Left colon (tissue), 2 donors: ENCODE data around the gene LIPM. TPM values are rescaled to one million over a fixed set of nuclear protein-coding genes. Genes with fewer than 3 reads are reported as not detected.
A peak's percentile ranks its signal among the peaks of the same experiment; 100 is the strongest.
"Not testable (repeated sequence)": the region's sequence is repeated elsewhere in the genome, so short reads cannot be mapped to it uniquely, and the experiment has no call there.

Source experiments
- ATAC-seq: fragments of 200-7000 bp; cut with Tn5 transposase; one replicate; pipeline ENCODE4 v1.9.1; 2020; ENCODE audit warnings: mild to moderate bottlenecking, moderate library complexity
- DNase-seq, 2 donors: peaks; one replicate each; pipeline ENCODE4 v3.0.0-alpha.2; 2020
- intact Hi-C, 2 donors: fragments of 100-400 bp; cut with DNase I in 1 of 2; cut with micrococcal nuclease in 1 of 2; formaldehyde crosslinking; loops; one replicate each; pipeline versions ENCODE4 v1.11.2 to v1.14.0; 2022; cut with DNase I, micrococcal nuclease
- total RNA-seq, 2 donors: library from RNA; stranded (reverse); fragmentation: NEBNext Ultra II Directional; extraction: Animal tissue kit (Norgen Biotek cat#: 25700); gene quantifications; one replicate each; pipeline ENCODE4 v1.2.1, GENCODE V29; 2021
- donor health status: DM: no; HTN: no; CAD: no.
- donor health status: DM: yes; HTN: yes; CAD: no.

Gene LIPM
- total RNA-seq, 2 donors from 2014 or later = not detected

DNA sequence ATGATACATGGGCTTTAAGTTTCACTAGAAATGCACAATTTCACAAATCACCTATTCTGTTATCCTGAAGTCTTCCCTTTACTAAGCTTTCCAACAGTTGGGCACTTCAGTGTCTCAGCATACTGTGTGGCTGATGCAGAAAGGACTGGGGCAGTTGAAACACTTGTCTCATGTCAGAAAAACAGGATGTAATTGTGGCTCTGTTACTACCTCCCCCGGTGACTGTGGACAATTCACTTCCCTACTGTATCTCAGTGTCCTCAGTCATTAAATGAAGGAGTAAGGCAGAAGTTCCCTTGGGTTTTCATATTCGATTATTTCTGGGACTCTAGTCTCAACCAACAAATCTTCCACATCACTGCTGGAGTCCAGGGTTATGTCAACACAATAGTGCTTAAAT, 31.2 kb downstream of the LIPM start:
- no peak for ATAC-seq
- no peak for DNase-seq
- intact Hi-C loops = loop anchor here (2.0 to 10.0 kb wide), 3 partner anchors 99 to 191 kb away; no protein-coding TSS in a partner anchor

GRCh38 chr10:88835096-88835909, 32.8 kb downstream of the LIPM start:
- ATAC-seq = peak; percentile 96
- DNase-seq = peak; percentile 81 to 91
- intact Hi-C loops = loop anchor here (2.0 to 10.0 kb wide), 3 partner anchors 97 to 189 kb away; no protein-coding TSS in a partner anchor

GRCh38 chr10:88835910-88836221, 33.3 kb downstream of the LIPM start:
- ATAC-seq = peak; percentile 37
- intact Hi-C loops = loop anchor here (2.0 to 10.0 kb wide), 3 partner anchors 97 to 189 kb away; no protein-coding TSS in a partner anchor
- DNase-seq = no peak

- peak; percentile 19 for ATAC-seq
- intact Hi-C loops = loop anchor here (10.0 kb wide), 2 partner anchors 97 to 187 kb away; no protein-coding TSS in a partner anchor
- not testable (repeated sequence) for DNase-seq
These were observed 35.1 kb downstream of the LIPM start for GRCh38 chr10:88837632-88838031.

- DNase-seq = no peak
- intact Hi-C loops = loop anchor here (10.0 kb wide), 2 partner anchors 96 to 186 kb away; no protein-coding TSS in a partner anchor
- no peak for ATAC-seq
These were observed 36.3 kb downstream of the LIPM start for GRCh38 chr10:88838766-88839350.

DNA sequence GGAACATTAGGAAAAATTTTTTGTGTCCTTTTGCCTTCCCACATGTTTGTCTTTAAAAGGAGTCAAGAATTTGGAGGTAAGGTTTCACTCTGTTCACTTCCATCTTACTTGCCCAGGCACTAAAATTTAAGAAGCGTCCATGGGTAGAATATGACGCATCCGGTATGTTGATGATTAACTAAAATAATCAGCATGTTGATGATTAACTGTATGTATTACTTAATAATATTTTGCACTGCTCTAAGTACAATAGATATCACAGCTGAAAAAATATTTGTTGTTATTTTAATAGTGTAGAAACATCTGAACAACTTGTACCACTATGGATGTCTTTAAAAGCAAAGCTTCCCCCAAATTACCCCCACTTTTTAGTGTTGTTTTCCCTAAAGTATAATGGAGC, 37.6 kb downstream of the LIPM start:
- ATAC-seq = no peak
- intact Hi-C loops = loop anchor here in 1 of 2 donors (10.0 kb wide), 1 partner anchor 165 kb away; no protein-coding TSS in a partner anchor
- DNase-seq = no peak

- ATAC-seq (no peak), DNase-seq (no peak)
- intact Hi-C loops = loop anchor here in 1 of 2 donors (10.0 kb wide), 1 partner anchor 164 kb away; no protein-coding TSS in a partner anchor
These were observed 38.4 kb downstream of the LIPM start for GRCh38 chr10:88840881-88841280.

DNA sequence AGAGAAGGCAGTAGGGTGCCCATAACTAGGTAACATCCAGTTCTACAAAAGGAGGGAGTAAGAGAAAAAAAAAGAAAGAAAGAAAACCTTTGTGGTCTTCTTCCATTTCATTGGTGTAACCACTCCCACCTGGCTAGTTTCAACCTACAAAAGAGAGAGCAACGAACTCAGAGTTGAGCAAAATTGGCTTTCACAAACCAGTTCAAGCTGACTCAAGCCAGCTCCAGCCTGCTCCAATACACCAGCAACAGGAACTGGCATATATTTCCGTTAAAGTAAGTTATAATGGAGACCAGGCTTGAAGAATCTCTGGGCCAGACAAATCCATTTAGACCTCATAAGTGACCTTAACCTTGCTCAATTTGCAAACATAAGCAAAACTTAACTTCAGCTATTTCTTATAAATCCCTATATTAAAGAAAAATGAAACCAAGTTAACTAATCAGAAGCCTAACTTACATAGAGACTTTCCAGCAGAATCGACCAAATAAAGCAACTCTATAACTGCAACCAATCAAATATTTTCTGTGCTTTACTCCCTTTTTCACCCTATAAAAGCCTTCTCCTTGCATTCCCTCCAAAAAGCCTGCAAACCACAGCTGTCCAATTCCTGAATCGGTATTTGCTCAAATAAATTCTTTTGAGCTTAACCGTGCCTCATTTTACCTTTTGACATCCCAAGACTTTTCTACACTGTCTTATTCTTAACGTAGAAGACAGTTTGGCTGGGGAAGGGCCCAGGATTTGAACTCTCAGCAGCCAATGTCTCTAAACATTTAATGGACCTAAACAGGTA, 39.0 kb downstream of the LIPM start:
- ATAC-seq (no peak), DNase-seq (no peak)
- intact Hi-C loops = loop anchor here in 1 of 2 donors (10.0 kb wide), 1 partner anchor 163 kb away; no protein-coding TSS in a partner anchor

DNA sequence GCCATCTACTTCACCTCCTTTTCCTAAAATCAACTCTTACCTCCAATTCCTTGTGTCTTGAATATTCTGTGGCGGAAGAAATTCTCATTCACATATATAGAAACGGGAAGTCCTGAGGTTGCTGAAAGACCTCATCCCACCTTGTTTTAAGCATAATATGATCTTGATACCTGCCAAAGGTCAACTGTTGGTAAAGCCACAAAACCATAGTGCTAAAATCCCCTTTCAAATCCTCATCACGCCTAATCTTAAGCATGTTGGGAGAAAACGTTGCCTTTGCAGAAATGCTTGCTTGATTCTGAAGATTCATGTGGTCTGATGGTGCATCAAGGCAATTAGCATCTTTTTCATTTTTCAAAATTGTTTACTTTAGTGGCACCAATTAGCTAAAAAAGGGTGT, 40.6 kb downstream of the LIPM start:
- intact Hi-C loops = loop anchor here in 1 of 2 donors (10.0 kb wide), 1 partner anchor 162 kb away; no protein-coding TSS in a partner anchor
- ATAC-seq (no peak), DNase-seq (no peak)

GRCh38 chr10:88848499-88848898, 46.0 kb downstream of the LIPM start:
- ATAC-seq (peak; percentile 17), DNase-seq (no peak)
- intact Hi-C loops = loop anchor here in 1 of 2 donors (10.0 kb wide), 1 partner anchor 156 kb away; no protein-coding TSS in a partner anchor

DNA sequence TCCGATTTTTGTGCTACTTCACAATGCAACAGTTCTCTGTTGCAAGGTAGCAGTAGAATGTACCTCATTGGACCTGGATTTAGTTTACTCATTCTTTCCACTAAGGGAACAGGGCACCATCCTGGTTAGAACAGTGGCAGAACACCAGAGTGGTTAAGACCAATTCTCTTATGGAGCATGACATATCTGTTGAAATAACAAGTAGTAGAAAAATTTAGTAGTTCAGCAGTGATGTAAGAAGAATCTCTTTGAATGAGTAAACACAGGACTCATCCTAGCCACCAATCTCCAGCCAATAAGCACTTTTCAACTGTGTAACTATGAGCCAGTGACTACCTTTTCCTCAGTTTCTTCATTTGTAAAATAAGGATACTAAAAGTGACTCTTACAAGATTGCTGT, 46.7 kb downstream of the LIPM start:
- DNase-seq (no peak), ATAC-seq (no peak)
- intact Hi-C loops = loop anchor here in 1 of 2 donors (10.0 kb wide), 1 partner anchor 156 kb away; no protein-coding TSS in a partner anchor

- DNase-seq (no peak), ATAC-seq (no peak)
- intact Hi-C loops = no loop called here
These were observed 48.2 kb downstream of the LIPM start for GRCh38 chr10:88850712-88851111.

GRCh38 chr10:88851706-88852105, 49.2 kb downstream of the LIPM start, which contains the start of gene ANKRD22:
Gene ANKRD22 (minus strand): TSS chr10:88851844. CDS start chr10:88851607, 237 bp downstream.
- DNase-seq (peak; percentile 71 to 89), ATAC-seq (peak; percentile 96)
- intact Hi-C loops = no loop called here

DNA sequence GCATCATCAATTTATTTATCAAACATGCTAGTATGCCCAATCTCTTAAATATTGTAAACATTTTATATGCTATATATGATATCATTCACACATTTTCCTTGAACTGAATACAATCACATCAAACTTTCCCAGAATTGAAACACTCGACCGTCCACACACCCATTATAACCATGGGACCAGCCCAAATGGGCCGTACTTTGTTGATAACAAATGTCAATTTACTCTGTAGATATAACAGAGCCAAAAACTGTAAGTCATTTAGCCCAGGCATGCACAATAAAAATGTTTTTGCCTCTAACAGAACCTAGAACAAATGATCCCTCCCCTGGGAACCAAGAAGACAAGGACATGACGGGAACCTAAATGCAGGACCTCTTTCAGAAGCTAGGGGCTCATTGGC, 49.8 kb downstream of the LIPM start:
- DNase-seq (no peak), ATAC-seq (peak; percentile 40)
- intact Hi-C loops = no loop called here

DNA sequence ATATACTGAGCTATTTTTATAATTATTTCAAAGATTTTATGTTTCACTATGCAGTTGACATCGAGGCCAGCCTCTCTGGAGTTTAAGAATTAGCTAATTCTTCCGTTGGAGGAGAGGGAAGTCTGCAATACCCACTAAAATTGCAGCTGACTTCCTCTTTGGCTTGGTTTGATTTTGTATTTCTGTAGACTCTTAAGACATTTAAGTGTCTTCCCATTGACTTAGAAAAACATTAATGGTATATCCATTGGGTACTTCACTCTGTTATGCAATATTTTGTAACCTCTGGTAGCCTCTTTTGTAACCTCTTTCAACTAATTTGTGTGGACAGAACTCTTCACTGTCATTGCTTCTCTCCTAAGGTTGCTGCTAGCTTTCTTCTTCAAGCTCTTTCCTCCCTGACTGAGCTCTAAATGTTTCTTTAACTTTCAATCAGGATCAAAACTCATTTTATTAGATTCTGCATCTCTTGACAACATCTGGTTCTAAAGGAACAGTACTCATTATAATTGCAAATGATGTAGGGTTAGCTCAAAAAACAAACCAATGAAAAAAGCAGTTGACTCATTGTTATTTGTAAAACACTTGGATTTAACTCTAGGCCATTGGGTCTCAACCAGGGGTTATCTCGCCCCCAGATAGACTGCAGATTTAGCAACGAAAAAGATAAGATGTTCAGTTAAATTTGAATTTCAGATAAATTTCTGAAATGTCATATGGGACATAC, 50.8 kb downstream of the LIPM start:
- ATAC-seq (no peak), DNase-seq (no peak)
- intact Hi-C loops = no loop called here

DNA sequence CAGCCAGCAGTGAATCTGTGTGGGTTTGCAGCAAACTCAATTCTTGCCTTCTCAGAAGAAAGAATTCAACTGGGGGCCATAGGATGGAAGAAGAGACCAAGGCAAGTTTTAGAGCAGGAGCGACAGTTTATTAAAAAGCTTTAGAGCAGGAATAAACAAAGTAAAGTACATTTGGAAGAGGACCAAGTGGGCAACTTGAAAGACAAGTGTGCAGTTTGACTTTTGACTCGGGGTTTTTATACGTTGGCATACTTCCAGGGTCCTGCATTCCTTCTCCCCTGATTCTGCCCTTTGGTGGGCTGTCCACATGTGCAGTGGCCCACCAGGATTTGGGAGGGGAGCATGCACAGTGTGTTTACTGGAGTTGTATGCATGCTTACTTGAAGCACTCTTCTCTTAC, 52.2 kb downstream of the LIPM start:
- intact Hi-C loops = no loop called here
- ATAC-seq (no peak), DNase-seq (no peak)

DNA sequence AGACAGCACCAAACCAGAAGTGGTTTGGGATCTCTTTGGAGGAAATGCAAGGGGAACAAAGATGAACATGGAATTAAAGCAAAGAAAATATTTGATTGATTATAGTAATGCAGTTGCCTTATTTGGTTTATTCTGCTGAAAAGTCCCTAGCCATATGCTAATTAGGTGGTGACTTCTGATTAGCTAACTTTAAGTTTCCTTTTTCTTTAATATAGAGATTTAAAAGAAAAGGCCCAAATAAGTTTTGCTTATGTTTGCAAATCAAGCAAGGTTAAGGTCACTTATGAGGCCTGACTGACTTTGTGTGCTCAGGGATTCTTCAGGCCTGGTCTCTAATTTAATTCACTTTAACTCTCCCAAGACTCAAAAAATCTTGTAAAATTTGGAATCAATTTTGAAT, 55.3 kb downstream of the LIPM start:
- intact Hi-C loops = no loop called here
- no peak for ATAC-seq

DNA sequence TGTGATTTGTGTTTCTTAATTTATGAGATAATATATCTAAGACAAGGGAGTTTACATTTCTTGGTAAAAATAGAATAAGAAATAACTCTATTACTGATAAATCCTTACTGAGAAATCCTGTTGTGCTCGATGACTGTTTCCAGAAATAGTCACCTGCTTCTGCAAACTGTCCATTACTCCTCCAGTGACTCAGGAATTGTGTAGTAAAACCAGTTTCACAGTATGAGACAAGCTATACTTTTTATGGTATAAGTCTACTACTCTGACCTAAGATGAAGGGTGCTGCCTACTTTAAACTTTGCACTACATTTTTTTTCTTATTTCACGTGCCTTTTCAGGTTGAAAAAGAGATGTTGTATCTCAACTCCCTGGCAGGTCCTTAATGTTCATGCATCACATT, 56.0 kb downstream of the LIPM start:
- peak; percentile 98 for ATAC-seq
- intact Hi-C loops = no loop called here
- DNase-seq = no peak

More for the DNA sequence above, 55.3 kb downstream of the LIPM start:
- no peak for DNase-seq
